Fibroblast of lung (primary cell): Measurements from ENCODE around the gene DAB1. TPM values are rescaled to one million over a fixed set of nuclear protein-coding genes. Genes with fewer than 3 reads are reported as not detected.

Experiments used
- DNase-seq, 2 donors: peaks; one replicate each; pipeline versions ENCODE4 v3.0.0 to v3.0.0-alpha.2; 2010; ENCODE audit warnings: low read depth in 2 of 2
- H2AFZ ChIP-seq: 2 replicates; pipeline ENCODE4 v1.5.1; 2012; ENCODE audit warnings: low read length, control low read depth, inconsistent platforms
- H3K27ac ChIP-seq: 2 replicates; pipeline ENCODE4 v1.5.1; 2011; ENCODE audit warnings: low read length, control low read depth; ENCODE audit not compliant: insufficient read depth
- H3K27me3 ChIP-seq: 2 replicates; pipeline ENCODE4 v1.5.1; 2011; ENCODE audit warnings: mild to moderate bottlenecking, low read length; ENCODE audit not compliant: control insufficient read depth, insufficient read depth
- H3K36me3 ChIP-seq: 2 replicates; pipeline ENCODE4 v1.5.1; 2011; ENCODE audit warnings: low read length; ENCODE audit not compliant: control insufficient read depth, insufficient read depth
- H3K4me1 ChIP-seq: 2 replicates; pipeline ENCODE4 v1.5.1; 2011; ENCODE audit warnings: low read length; ENCODE audit not compliant: control insufficient read depth, insufficient read depth; ENCODE audit errors: extremely low read depth
- H3K4me2 ChIP-seq: 2 replicates; pipeline ENCODE4 v1.5.1; 2011; ENCODE audit warnings: low read length, control low read depth; ENCODE audit not compliant: insufficient read depth; ENCODE audit errors: extremely low read depth
- H3K4me3 ChIP-seq, 4 experiments: fragments of 200-600 bp in 1 of 4; sonication (generic) in 1 of 4; replicated peaks in 1 of 4; 2 replicates each; pipeline ENCODE4 v1.5.1; 2011 to 2016; ENCODE audit warnings: low read length in 4 of 4, low read depth in 3 of 4, mild to moderate bottlenecking in 3 of 4, control low read depth in 2 of 4, inconsistent platforms in 1 of 4, mixed read lengths in 1 of 4; ENCODE audit not compliant: insufficient read depth in 1 of 4; ENCODE audit errors: control extremely low read depth in 1 of 4
- H3K79me2 ChIP-seq: 2 replicates; pipeline ENCODE4 v1.5.1; 2012; ENCODE audit warnings: mild to moderate bottlenecking, low read length, inconsistent platforms; ENCODE audit not compliant: control insufficient read depth, insufficient read depth
- H3K9ac ChIP-seq: 2 replicates; pipeline ENCODE4 v1.5.1; 2011; ENCODE audit warnings: mild to moderate bottlenecking, low read length, control low read depth; ENCODE audit not compliant: insufficient read depth
- H3K9me3 ChIP-seq: 2 replicates; pipeline ENCODE4 v1.5.1; 2012; ENCODE audit warnings: low read depth, low read length; ENCODE audit not compliant: control insufficient read depth, insufficient read depth
- H4K20me1 ChIP-seq: 2 replicates; pipeline ENCODE4 v1.5.1; 2011; ENCODE audit warnings: low read length; ENCODE audit not compliant: control insufficient read depth, insufficient read depth; ENCODE audit errors: extremely low read depth
- CTCF ChIP-seq, 2 donors: IDR thresholded peaks in 1 of 2; conservative IDR thresholded peaks in 1 of 2; 1 replicate in 1 of 2; 2 replicates in 1 of 2; pipeline ENCODE4 v1.5.1; 2011 to 2012; ENCODE audit warnings: low read length in 2 of 2, control low read depth in 1 of 2, inconsistent platforms in 1 of 2, low read depth in 1 of 2, mild to moderate bottlenecking in 1 of 2
- EZH2 ChIP-seq: IDR thresholded peaks from 2 replicates; pipeline ENCODE4 v1.5.1; 2012; ENCODE audit warnings: low read length, control low read depth, mild to moderate bottlenecking; ENCODE audit errors: missing control alignments
- polyA plus RNA-seq, 2 donors: library from polyadenylated mRNA; depleted of rRNA in 1 of 2; stranded (reverse) in 1 of 2; unstranded in 1 of 2; fragments of >200 nt; gene quantifications; 2 replicates each; pipeline ENCODE4 v1.2.1, GENCODE V29; 2011 to 2012; ENCODE audit warnings: missing spikeins in 1 of 2
- total RNA-seq: library from RNA; depleted of rRNA; stranded (reverse); fragments of >200 nt; gene quantifications from 2 replicates; pipeline ENCODE4 v1.2.1, GENCODE V29; 2014

DAB1 gene
- total and polyA plus RNA-seq, 2 donors (not counting 1 experiment from before 2014, with no cell fraction given) = 0.17 to 2.0 TPM

- no peak overlapping the region for H3K4me3 ChIP-seq
- H3K4me1 ChIP-seq = no peaks in the 10 kb centered on the region
- no peak overlapping the region for H3K27ac ChIP-seq
- no peak overlapping the region for H3K4me2 ChIP-seq
- H4K20me1 ChIP-seq = no peaks in the 10 kb centered on the region
- TF ChIP-seq CTCF (conservative IDR thresholded peaks at IDR 0.05 in 1 of 2, IDR thresholded peaks at IDR 0.05 in 1 of 2; ENCODE audit: low read depth in 1 of 2, low read length in 2 of 2) (peak; percentile 15 to 24), EZH2 (no peak)
- H2AFZ ChIP-seq = no peak overlapping the region
- no peaks in the 10 kb centered on the region for H3K36me3 ChIP-seq
- DNase-seq = no peak
- H3K9me3 ChIP-seq = no peaks in the 10 kb centered on the region
- no peaks in the 10 kb centered on the region for H3K79me2 ChIP-seq
- H3K9ac ChIP-seq = no peak overlapping the region
- no peaks in the 10 kb centered on the region for H3K27me3 ChIP-seq
These were observed 406.1 kb downstream of the DAB1 start for GRCh38 chr1:57017717-57018116.

- TF ChIP-seq EZH2 (no peak), CTCF (conservative IDR thresholded peaks at IDR 0.05 in 1 of 2, IDR thresholded peaks at IDR 0.05 in 1 of 2; ENCODE audit: low read depth in 1 of 2, low read length in 2 of 2) (no peak)
- H4K20me1 ChIP-seq = no peaks in the 10 kb centered on the region
- H3K4me2 ChIP-seq = no peak overlapping the region
- no peaks in the 10 kb centered on the region for H3K27me3 ChIP-seq
- no peaks in the 10 kb centered on the region for H3K9me3 ChIP-seq
- no peak overlapping the region for H2AFZ ChIP-seq
- no peak overlapping the region for H3K9ac ChIP-seq
- no peak overlapping the region for H3K4me3 ChIP-seq
- no peaks in the 10 kb centered on the region for H3K4me1 ChIP-seq
- peak in 1 of 2 donors; percentile 19 for DNase-seq
- H3K79me2 ChIP-seq = no peaks in the 10 kb centered on the region
- H3K36me3 ChIP-seq = no peaks in the 10 kb centered on the region
- no peak overlapping the region for H3K27ac ChIP-seq
These were observed 406.7 kb downstream of the DAB1 start for GRCh38 chr1:57017200-57017599.

GRCh38 chr1:57015071-57015470 lies 408.8 kb downstream of the DAB1 start:
- no peak for TF ChIP-seq EZH2
- no peak for TF ChIP-seq CTCF (conservative IDR thresholded peaks at IDR 0.05 in 1 of 2, IDR thresholded peaks at IDR 0.05 in 1 of 2; ENCODE audit: low read depth in 1 of 2, low read length in 2 of 2)
- Histone ChIP-seq H2AFZ (no peak overlapping the region), H3K4me2 (no peak overlapping the region)

More at GRCh38 chr1:57015071-57015470, 408.8 kb downstream of the DAB1 start:
- no peaks in the 10 kb centered on the region for H3K79me2 ChIP-seq
- H3K9ac ChIP-seq = no peak overlapping the region
- H3K36me3 ChIP-seq = no peaks in the 10 kb centered on the region
- H3K27ac ChIP-seq = no peak overlapping the region
- H3K27me3 ChIP-seq = no peaks in the 10 kb centered on the region
- H3K4me1 ChIP-seq = no peaks in the 10 kb centered on the region
- no peak overlapping the region for H3K4me3 ChIP-seq
- no peaks in the 10 kb centered on the region for H3K9me3 ChIP-seq
- DNase-seq = no peak
- no peaks in the 10 kb centered on the region for H4K20me1 ChIP-seq
